Neuronal stem cell (in vitro differentiated cells): Measurements from ENCODE around the gene ABCD1.
"Not testable (repeated sequence)": the region's sequence is repeated elsewhere in the genome, so short reads cannot be mapped to it uniquely, and the experiment has no call there.

Source experiments
- DNase-seq: peaks from one replicate; pipeline ENCODE4 v3.0.0-alpha.2; 2013; ENCODE audit warnings: low spot score
- H2AFZ ChIP-seq: one replicate; pipeline ENCODE4 v1.6.1; 2013; ENCODE audit warnings: mild to moderate bottlenecking, low read length, inconsistent platforms
- H2AK5ac ChIP-seq: 2 replicates; pipeline ENCODE4 v1.6.1; 2013; ENCODE audit warnings: low read depth, mild to moderate bottlenecking, inconsistent platforms, low read length, moderate library complexity, mixed read lengths
- H2BK120ac ChIP-seq: 2 replicates; pipeline ENCODE4 v1.6.1; 2013; ENCODE audit warnings: low read depth, mild to moderate bottlenecking, inconsistent platforms, low read length, moderate library complexity, mixed read lengths
- H2BK12ac ChIP-seq: one replicate; pipeline ENCODE4 v1.6.1; 2013; ENCODE audit warnings: low read length, inconsistent platforms
- H2BK15ac ChIP-seq: 2 replicates; pipeline ENCODE4 v1.6.1; 2013; ENCODE audit warnings: mild to moderate bottlenecking, low read length, inconsistent platforms, mixed read lengths
- H2BK5ac ChIP-seq: one replicate; pipeline ENCODE4 v1.6.1; 2013; ENCODE audit warnings: inconsistent platforms, mild to moderate bottlenecking, low read length, moderate library complexity
- H3K14ac ChIP-seq: one replicate; pipeline ENCODE4 v1.6.1; 2013; ENCODE audit warnings: low read length, inconsistent platforms
- H3K18ac ChIP-seq: 2 replicates; pipeline ENCODE4 v1.6.1; 2013; ENCODE audit warnings: low read length, inconsistent platforms
- H3K23ac ChIP-seq: 2 replicates; pipeline ENCODE4 v1.6.1; 2013; ENCODE audit warnings: low read depth, mild to moderate bottlenecking, mixed read lengths, low read length, inconsistent platforms; ENCODE audit not compliant: poor library complexity
- H3K27ac ChIP-seq: replicated peaks from 3 replicates; pipeline ENCODE4 v1.5.1; 2013; ENCODE audit warnings: low read length, inconsistent platforms
- H3K27me3 ChIP-seq, 3 experiments: 2 replicates each; pipeline ENCODE4 v1.6.1; 2013; ENCODE audit warnings: low read length in 3 of 3, mild to moderate bottlenecking in 2 of 3, inconsistent platforms in 1 of 3, low read depth in 1 of 3, mixed read lengths in 1 of 3, moderate library complexity in 1 of 3; ENCODE audit not compliant: control insufficient read depth in 3 of 3, insufficient read depth in 3 of 3
- H3K36me3 ChIP-seq, 2 donors: replicated peaks in 1 of 2; 2 replicates each; pipeline ENCODE4 v1.6.1; 2013; ENCODE audit warnings: low read length in 2 of 2; ENCODE audit not compliant: control insufficient read depth in 2 of 2, insufficient read depth in 2 of 2
- H3K4ac ChIP-seq: 2 replicates; pipeline ENCODE4 v1.6.1; 2013; ENCODE audit warnings: inconsistent platforms, mild to moderate bottlenecking, low read length, moderate library complexity
- H3K4me1 ChIP-seq, 2 donors: 1 replicate in 1 of 2; 2 replicates in 1 of 2; pipeline ENCODE4 v1.6.1; 2013; ENCODE audit warnings: low read length in 2 of 2, low read depth in 1 of 2; ENCODE audit not compliant: control insufficient read depth in 2 of 2, insufficient read depth in 1 of 2
- H3K4me2 ChIP-seq: one replicate; pipeline ENCODE4 v1.6.1; 2013; ENCODE audit warnings: mild to moderate bottlenecking, low read length, inconsistent platforms; ENCODE audit not compliant: insufficient read depth, poor library complexity, severe bottlenecking
- H3K4me3 ChIP-seq, 2 donors: 2 replicates each; pipeline ENCODE4 v1.5.1; 2013; ENCODE audit warnings: low read length in 2 of 2, mild to moderate bottlenecking in 2 of 2, inconsistent platforms in 1 of 2, moderate library complexity in 1 of 2
- H3K79me1 ChIP-seq: one replicate; pipeline ENCODE4 v1.6.1; 2013; ENCODE audit warnings: low read depth, mild to moderate bottlenecking, inconsistent platforms, low read length, moderate library complexity
- H3K9ac ChIP-seq: one replicate; pipeline ENCODE4 v1.6.1; 2013; ENCODE audit warnings: mild to moderate bottlenecking, low read depth, low read length, inconsistent platforms; ENCODE audit not compliant: poor library complexity
- H3K9me3 ChIP-seq, 2 donors: replicated peaks in 1 of 2; 2 replicates each; pipeline versions ENCODE3 to v1.6.1; 2013; ENCODE audit warnings: low read length in 2 of 2, mild to moderate bottlenecking in 2 of 2, inconsistent platforms in 1 of 2, low read depth in 1 of 2, mixed read lengths in 1 of 2, moderate library complexity in 1 of 2; ENCODE audit not compliant: control insufficient read depth in 2 of 2, insufficient read depth in 1 of 2
- H4K8ac ChIP-seq: one replicate; pipeline ENCODE4 v1.6.1; 2013; ENCODE audit warnings: low read depth, mild to moderate bottlenecking, inconsistent platforms, low read length, moderate library complexity
- H4K91ac ChIP-seq: one replicate; pipeline ENCODE4 v1.6.1; 2013; ENCODE audit warnings: low read length, low read depth, mild to moderate bottlenecking, inconsistent platforms; ENCODE audit not compliant: poor library complexity
- WGBS, 2 donors: extraction: QIAGEN DNeasy Blood & Tissue Kit; methylation state at CpG; one replicate each; pipeline ENCODE4 v1.1.7; 2013; ENCODE audit warnings: missing lambda C conversion rate in 2 of 2, mixed read lengths in 1 of 2; ENCODE audit not compliant: insufficient read length in 2 of 2, insufficient replicate concordance in 1 of 2; ENCODE audit errors: extremely low coverage in 2 of 2; 5-methylcytosine and 5-hydroxymethylcytosine counted together

The ABCD1 gene

DNA sequence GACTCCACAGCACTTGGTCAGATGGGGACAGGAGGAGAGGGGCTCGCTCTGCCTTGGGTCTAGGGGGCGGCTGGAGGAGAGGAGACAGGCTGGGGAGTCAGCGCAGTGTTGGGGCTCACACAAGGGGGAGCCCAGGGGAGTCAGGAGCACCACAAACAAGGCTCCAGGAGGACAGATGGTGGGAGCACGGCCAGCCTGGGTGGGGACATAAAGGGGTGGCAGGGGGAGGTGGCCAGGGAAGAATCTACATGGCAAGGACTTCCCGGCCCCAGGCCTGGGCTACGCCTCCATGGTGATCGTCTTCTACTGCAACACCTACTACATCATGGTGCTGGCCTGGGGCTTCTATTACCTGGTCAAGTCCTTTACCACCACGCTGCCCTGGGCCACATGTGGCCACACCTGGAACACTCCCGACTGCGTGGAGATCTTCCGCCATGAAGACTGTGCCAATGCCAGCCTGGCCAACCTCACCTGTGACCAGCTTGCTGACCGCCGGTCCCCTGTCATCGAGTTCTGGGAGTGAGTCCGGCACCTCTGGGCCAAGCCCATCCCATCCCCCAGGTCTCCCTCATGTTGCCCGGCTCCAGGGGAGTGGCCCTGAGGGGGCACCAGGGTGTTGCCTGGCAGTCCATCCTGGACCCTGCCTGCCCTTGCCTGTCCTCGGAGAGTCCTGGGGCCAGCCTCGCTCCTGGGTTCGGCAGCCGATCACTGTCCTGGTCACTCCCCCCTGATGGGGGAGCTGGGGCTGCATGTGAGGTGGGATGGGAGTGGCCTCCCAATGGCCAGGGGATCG is 33.4 kb upstream of the ABCD1 start:
- H3K27ac ChIP-seq, H2BK12ac ChIP-seq, H2BK15ac ChIP-seq, H3K27me3 ChIP-seq, H3K9ac ChIP-seq, H3K23ac ChIP-seq, H3K4me1 ChIP-seq, H4K8ac ChIP-seq, H4K91ac ChIP-seq, H3K18ac ChIP-seq, H2BK5ac ChIP-seq, H2BK120ac ChIP-seq, H3K14ac ChIP-seq, H3K9me3 ChIP-seq, H2AK5ac ChIP-seq, H3K4ac ChIP-seq, DNase-seq, H2AFZ ChIP-seq: not testable (repeated sequence)
- H3K4me3 ChIP-seq: peak overlapping the region in 1 of 2 donors; percentile 12
- H3K4me2 ChIP-seq: peak overlapping the region; percentile 25
- WGBS, 2 donors: no CpG with 5 or more reads among the region's 21 CpGs
- H3K79me1 ChIP-seq: peaks cover 12% of the 10 kb centered on the region
- peaks cover 11 to 58% of the 10 kb centered on the region in 2 donors for H3K36me3 ChIP-seq

DNA sequence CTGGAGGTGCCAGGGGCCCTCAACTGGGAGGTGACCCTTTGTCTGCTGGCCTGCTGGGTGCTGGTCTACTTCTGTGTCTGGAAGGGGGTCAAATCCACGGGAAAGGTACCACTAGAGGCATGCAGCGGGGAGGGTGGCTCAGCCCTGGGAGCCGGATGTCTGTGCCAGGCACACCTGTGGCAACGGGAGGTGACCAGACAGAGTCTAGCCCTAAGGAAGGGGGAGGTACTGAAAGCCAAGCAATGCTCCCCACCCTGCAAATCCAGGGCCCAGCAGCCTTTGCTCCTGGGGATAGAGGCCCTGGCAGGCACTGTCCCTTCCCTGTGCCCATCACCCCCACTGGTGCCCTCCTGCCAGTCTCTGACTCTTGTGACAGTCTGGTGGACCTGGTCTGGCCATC is 32.7 kb upstream of the ABCD1 start:
- Histone ChIP-seq H2AFZ (no peak overlapping the region), H3K27ac (no peak overlapping the region), H3K4me1 (peaks cover 3 to 4% of the 10 kb centered on the region in 2 donors), H2BK15ac (no peak overlapping the region), H3K27me3 (no peaks in the 10 kb centered on the region), H4K8ac (no peak overlapping the region), H3K9me3 (no peaks in the 10 kb centered on the region), H3K14ac (no peak overlapping the region), H2BK12ac (no peak overlapping the region), H2AK5ac (no peak overlapping the region), H2BK5ac (no peak overlapping the region), H3K79me1 (peaks cover 12% of the 10 kb centered on the region), H4K91ac (no peak overlapping the region), H3K36me3 (peaks cover 11 to 59% of the 10 kb centered on the region in 2 donors), H3K4me3 (no peak overlapping the region), H3K4me2 (no peak overlapping the region), H3K18ac (no peak overlapping the region), H3K9ac (no peak overlapping the region), H3K4ac (no peak overlapping the region), H3K23ac (no peak overlapping the region), H2BK120ac (no peak overlapping the region)
- WGBS, 2 donors: no CpG with 5 or more reads among the region's 4 CpGs
- no peak for DNase-seq

DNA sequence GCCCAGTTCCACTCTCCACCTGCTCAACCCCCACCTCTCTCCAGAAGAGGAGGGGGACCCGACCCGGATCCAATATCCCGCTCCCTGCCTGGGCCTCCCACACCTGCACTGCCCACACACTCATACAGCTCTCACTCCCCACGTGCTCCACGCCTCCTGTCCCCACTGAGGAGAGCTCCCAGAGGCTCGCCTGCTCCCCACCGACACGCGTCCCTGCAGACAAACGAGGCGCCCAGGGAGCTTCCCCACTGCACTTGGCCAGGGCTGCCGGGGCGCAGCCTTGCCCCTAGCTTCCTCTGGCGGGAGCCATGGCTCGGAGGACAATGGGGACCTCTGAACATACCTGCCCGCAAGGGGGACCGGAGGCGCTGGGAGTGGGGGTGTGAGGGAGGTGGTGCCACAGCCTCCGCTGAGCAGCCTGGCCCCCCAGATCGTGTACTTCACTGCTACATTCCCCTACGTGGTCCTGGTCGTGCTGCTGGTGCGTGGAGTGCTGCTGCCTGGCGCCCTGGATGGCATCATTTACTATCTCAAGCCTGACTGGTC is 32.0 kb upstream of the ABCD1 start:
- no peak for DNase-seq
- H3K4me2 ChIP-seq: peak overlapping the region; percentile 11

More for the DNA sequence above, 32.0 kb upstream of the ABCD1 start:
- Histone ChIP-seq H3K4me3 (no peak overlapping the region), H4K91ac (no peak overlapping the region), H3K27ac (no peak overlapping the region), H3K36me3 (peaks cover 11 to 64% of the 10 kb centered on the region in 2 donors), H3K23ac (no peak overlapping the region), H4K8ac (no peak overlapping the region), H2BK12ac (no peak overlapping the region), H3K27me3 (peaks cover 0 to 5% (median 0%) of the 10 kb centered on the region in 3 experiments), H3K4ac (no peak overlapping the region), H2BK120ac (no peak overlapping the region), H3K9ac (no peak overlapping the region), H3K14ac (no peak overlapping the region), H3K4me1 (peaks cover 3 to 4% of the 10 kb centered on the region in 2 donors), H2BK15ac (no peak overlapping the region), H2BK5ac (no peak overlapping the region), H2AFZ (no peak overlapping the region), H3K9me3 (no peaks in the 10 kb centered on the region), H3K18ac (no peak overlapping the region), H3K79me1 (peaks cover 12% of the 10 kb centered on the region), H2AK5ac (no peak overlapping the region)
- WGBS, 2 donors: no CpG with 5 or more reads among the region's 24 CpGs
